Fibroblast of lung (primary cell): ENCODE results near the gene HOOK1.

Source experiments
- CTCF ChIP-seq, 2 donors: IDR thresholded peaks in 1 of 2; conservative IDR thresholded peaks in 1 of 2; 1 replicate in 1 of 2; 2 replicates in 1 of 2; pipeline ENCODE4 v1.5.1; 2011 to 2012; ENCODE audit warnings: low read length in 2 of 2, control low read depth in 1 of 2, inconsistent platforms in 1 of 2, low read depth in 1 of 2, mild to moderate bottlenecking in 1 of 2
- EZH2 ChIP-seq: IDR thresholded peaks from 2 replicates; pipeline ENCODE4 v1.5.1; 2012; ENCODE audit warnings: low read length, control low read depth, mild to moderate bottlenecking; ENCODE audit errors: missing control alignments

GRCh38 chr1:59805554-59805953 lies 9.2 kb upstream of the HOOK1 start:
- TF ChIP-seq EZH2 (no peak), CTCF (conservative IDR thresholded peaks at IDR 0.05 in 1 of 2, IDR thresholded peaks at IDR 0.05 in 1 of 2; ENCODE audit: low read depth in 1 of 2, low read length in 2 of 2) (no peak)
